Left kidney (tissue), 2 donors: ENCODE measurements around the gene ZHX3. TPM values are rescaled to one million over a fixed set of nuclear protein-coding genes. Genes with fewer than 3 reads are reported as not detected.
"Not testable (repeated sequence)": the region's sequence is repeated elsewhere in the genome, so short reads cannot be mapped to it uniquely, and the experiment has no call there.

ENCODE experiments used
- DNase-seq: peaks from one replicate; pipeline ENCODE4 v3.0.0-alpha.2; 2013
- polyA plus RNA-seq: library from polyadenylated mRNA; unstranded; fragments of 120-200 nt; gene quantifications from one replicate; pipeline ENCODE4 v1.2.1, GENCODE V29; 2013; ENCODE audit not compliant: insufficient read length

Gene ZHX3
- polyA plus RNA-seq, 1 donor = 27.6 TPM

- DNase-seq = no peak
Observed at GRCh38 chr20:41261260-41261659, 56.3 kb downstream of the ZHX3 start.

- DNase-seq = no peak
Observed at GRCh38 chr20:41260734-41261220, 56.8 kb downstream of the ZHX3 start.

- no peak for DNase-seq
Observed at GRCh38 chr20:41259309-41259708, 58.2 kb downstream of the ZHX3 start.

GRCh38 chr20:41258474-41258873 is 59.1 kb downstream of the ZHX3 start:
- DNase-seq = no peak

- DNase-seq = no peak
Observed at GRCh38 chr20:41256516-41256915, 61.0 kb downstream of the ZHX3 start.

- DNase-seq = no peak
Observed at GRCh38 chr20:41255655-41256054, 61.9 kb downstream of the ZHX3 start.

- no peak for DNase-seq
Observed at GRCh38 chr20:41249411-41250281, 67.9 kb downstream of the ZHX3 start.

GRCh38 chr20:41248368-41249024 is 69.0 kb downstream of the ZHX3 start:
- no peak for DNase-seq

GRCh38 chr20:41247523-41248367 is 69.8 kb downstream of the ZHX3 start:
- no peak for DNase-seq

- DNase-seq = no peak
Observed at GRCh38 chr20:41245086-41245707, 72.3 kb downstream of the ZHX3 start.

- no peak for DNase-seq
Observed at GRCh38 chr20:41242807-41243206, 74.7 kb downstream of the ZHX3 start.

GRCh38 chr20:41242352-41242751 is 75.2 kb downstream of the ZHX3 start:
- DNase-seq = no peak

GRCh38 chr20:41237233-41237632 is 80.3 kb downstream of the ZHX3 start:
- DNase-seq = not testable (repeated sequence)

- not testable (repeated sequence) for DNase-seq
Observed at GRCh38 chr20:41236818-41237217, 80.7 kb downstream of the ZHX3 start.

GRCh38 chr20:41234546-41234945 is 83.0 kb downstream of the ZHX3 start:
- DNase-seq = no peak

GRCh38 chr20:41234041-41234440 is 83.5 kb downstream of the ZHX3 start:
- DNase-seq = no peak

- no peak for DNase-seq
Observed at GRCh38 chr20:41232973-41233926, 84.3 kb downstream of the ZHX3 start.

GRCh38 chr20:41231136-41231535 is 86.4 kb downstream of the ZHX3 start:
- no peak for DNase-seq

GRCh38 chr20:41230136-41230535 is 87.4 kb downstream of the ZHX3 start:
- DNase-seq = no peak

GRCh38 chr20:41229259-41229658 is 88.3 kb downstream of the ZHX3 start:
- DNase-seq = no peak

- DNase-seq = no peak
Observed at GRCh38 chr20:41228858-41229257, 88.7 kb downstream of the ZHX3 start.
